ENCODE measurements around the gene FIGN.

FIGN gene

GRCh38 chr2:163732727-163733126 is 3.1 kb downstream of the FIGN start:
- no peak overlapping the region for H3K4me3 ChIP-seq (ENCODE audit: low read depth, low read length)
- no peak for DNase-seq (ENCODE audit: low read depth)
- TF ChIP-seq POLR2A (IDR thresholded peaks at IDR 0.05; ENCODE audit: extremely low read depth, insufficient read length) = no peak
- TF ChIP-seq CTCF (IDR thresholded peaks at IDR 0.05; ENCODE audit: low read depth, low read length) = no peak
- no peak for TF ChIP-seq MYC (IDR thresholded peaks at IDR 0.05; ENCODE audit: low read depth, low read length)
- TF ChIP-seq MAX (IDR thresholded peaks at IDR 0.05; ENCODE audit: low read depth, low read length) = no peak

GRCh38 chr2:163731735-163732134 is 4.1 kb downstream of the FIGN start:
- DNase-seq (ENCODE audit: low read depth) = no peak
- TF ChIP-seq MYC (IDR thresholded peaks at IDR 0.05; ENCODE audit: low read depth, low read length) = no peak
- no peak for TF ChIP-seq MAX (IDR thresholded peaks at IDR 0.05; ENCODE audit: low read depth, low read length)
- no peak for TF ChIP-seq POLR2A (IDR thresholded peaks at IDR 0.05; ENCODE audit: extremely low read depth, insufficient read length)
- no peak for TF ChIP-seq CTCF (IDR thresholded peaks at IDR 0.05; ENCODE audit: low read depth, low read length)
- H3K4me3 ChIP-seq (ENCODE audit: low read depth, low read length) = no peak overlapping the region

- DNase-seq (ENCODE audit: low read depth) = no peak
- no peak overlapping the region for H3K4me3 ChIP-seq (ENCODE audit: low read depth, low read length)
- no peak for TF ChIP-seq MYC (IDR thresholded peaks at IDR 0.05; ENCODE audit: low read depth, low read length)
- TF ChIP-seq POLR2A (IDR thresholded peaks at IDR 0.05; ENCODE audit: extremely low read depth, insufficient read length) = no peak
- TF ChIP-seq CTCF (IDR thresholded peaks at IDR 0.05; ENCODE audit: low read depth, low read length) = no peak
- no peak for TF ChIP-seq MAX (IDR thresholded peaks at IDR 0.05; ENCODE audit: low read depth, low read length)
Measured at GRCh38 chr2:163730556-163730955, 5.3 kb downstream of the FIGN start.

GRCh38 chr2:163729636-163730273 is 6.1 kb downstream of the FIGN start:
- TF ChIP-seq MYC (IDR thresholded peaks at IDR 0.05; ENCODE audit: low read depth, low read length) = no peak
- no peak for TF ChIP-seq POLR2A (IDR thresholded peaks at IDR 0.05; ENCODE audit: extremely low read depth, insufficient read length)
- no peak for TF ChIP-seq CTCF (IDR thresholded peaks at IDR 0.05; ENCODE audit: low read depth, low read length)
- no peak for TF ChIP-seq MAX (IDR thresholded peaks at IDR 0.05; ENCODE audit: low read depth, low read length)
- H3K4me3 ChIP-seq (ENCODE audit: low read depth, low read length) = no peak overlapping the region
- no peak for DNase-seq (ENCODE audit: low read depth)

- TF ChIP-seq MAX (IDR thresholded peaks at IDR 0.05; ENCODE audit: low read depth, low read length) (no peak), MYC (IDR thresholded peaks at IDR 0.05; ENCODE audit: low read depth, low read length) (no peak), POLR2A (IDR thresholded peaks at IDR 0.05; ENCODE audit: extremely low read depth, insufficient read length) (no peak), CTCF (IDR thresholded peaks at IDR 0.05; ENCODE audit: low read depth, low read length) (no peak)
- H3K4me3 ChIP-seq (ENCODE audit: low read depth, low read length) = no peak overlapping the region
- DNase-seq (ENCODE audit: low read depth) = no peak
Measured at GRCh38 chr2:163723881-163724280, 11.9 kb downstream of the FIGN start.
